Measurements from ENCODE around the gene RGS9. TPM values are rescaled to one million over a fixed set of nuclear protein-coding genes. Genes with fewer than 3 reads are reported as not detected.

The RGS9 gene
- total and polyA plus RNA-seq, 2 of the 13 experiments (the other 11 are each of a cell fraction or from before 2014, with no cell fraction given) = 0.44 to 0.74 TPM

DNA sequence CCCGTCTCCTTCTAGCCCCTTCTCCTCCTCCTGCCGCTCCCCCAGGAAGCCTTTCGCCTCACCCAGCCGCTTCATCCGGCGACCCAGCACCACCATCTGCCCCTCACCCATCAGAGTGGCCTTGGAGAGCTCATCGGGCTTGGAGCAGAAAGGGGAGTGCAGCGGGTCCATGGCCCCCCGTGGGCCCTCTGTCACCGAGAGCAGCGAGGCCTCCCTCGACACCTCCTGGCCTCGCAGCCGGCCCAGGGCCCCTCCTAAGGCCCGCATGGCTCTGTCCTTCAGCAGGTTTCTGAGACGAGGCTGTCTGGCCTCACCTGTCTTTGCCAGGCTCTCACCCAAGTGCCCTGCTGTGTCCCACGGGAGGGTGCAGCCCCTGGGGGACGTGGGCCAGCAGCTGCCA is 87.9 kb downstream of the RGS9 start (continued):
- TF ChIP-seq, protein P1, sequence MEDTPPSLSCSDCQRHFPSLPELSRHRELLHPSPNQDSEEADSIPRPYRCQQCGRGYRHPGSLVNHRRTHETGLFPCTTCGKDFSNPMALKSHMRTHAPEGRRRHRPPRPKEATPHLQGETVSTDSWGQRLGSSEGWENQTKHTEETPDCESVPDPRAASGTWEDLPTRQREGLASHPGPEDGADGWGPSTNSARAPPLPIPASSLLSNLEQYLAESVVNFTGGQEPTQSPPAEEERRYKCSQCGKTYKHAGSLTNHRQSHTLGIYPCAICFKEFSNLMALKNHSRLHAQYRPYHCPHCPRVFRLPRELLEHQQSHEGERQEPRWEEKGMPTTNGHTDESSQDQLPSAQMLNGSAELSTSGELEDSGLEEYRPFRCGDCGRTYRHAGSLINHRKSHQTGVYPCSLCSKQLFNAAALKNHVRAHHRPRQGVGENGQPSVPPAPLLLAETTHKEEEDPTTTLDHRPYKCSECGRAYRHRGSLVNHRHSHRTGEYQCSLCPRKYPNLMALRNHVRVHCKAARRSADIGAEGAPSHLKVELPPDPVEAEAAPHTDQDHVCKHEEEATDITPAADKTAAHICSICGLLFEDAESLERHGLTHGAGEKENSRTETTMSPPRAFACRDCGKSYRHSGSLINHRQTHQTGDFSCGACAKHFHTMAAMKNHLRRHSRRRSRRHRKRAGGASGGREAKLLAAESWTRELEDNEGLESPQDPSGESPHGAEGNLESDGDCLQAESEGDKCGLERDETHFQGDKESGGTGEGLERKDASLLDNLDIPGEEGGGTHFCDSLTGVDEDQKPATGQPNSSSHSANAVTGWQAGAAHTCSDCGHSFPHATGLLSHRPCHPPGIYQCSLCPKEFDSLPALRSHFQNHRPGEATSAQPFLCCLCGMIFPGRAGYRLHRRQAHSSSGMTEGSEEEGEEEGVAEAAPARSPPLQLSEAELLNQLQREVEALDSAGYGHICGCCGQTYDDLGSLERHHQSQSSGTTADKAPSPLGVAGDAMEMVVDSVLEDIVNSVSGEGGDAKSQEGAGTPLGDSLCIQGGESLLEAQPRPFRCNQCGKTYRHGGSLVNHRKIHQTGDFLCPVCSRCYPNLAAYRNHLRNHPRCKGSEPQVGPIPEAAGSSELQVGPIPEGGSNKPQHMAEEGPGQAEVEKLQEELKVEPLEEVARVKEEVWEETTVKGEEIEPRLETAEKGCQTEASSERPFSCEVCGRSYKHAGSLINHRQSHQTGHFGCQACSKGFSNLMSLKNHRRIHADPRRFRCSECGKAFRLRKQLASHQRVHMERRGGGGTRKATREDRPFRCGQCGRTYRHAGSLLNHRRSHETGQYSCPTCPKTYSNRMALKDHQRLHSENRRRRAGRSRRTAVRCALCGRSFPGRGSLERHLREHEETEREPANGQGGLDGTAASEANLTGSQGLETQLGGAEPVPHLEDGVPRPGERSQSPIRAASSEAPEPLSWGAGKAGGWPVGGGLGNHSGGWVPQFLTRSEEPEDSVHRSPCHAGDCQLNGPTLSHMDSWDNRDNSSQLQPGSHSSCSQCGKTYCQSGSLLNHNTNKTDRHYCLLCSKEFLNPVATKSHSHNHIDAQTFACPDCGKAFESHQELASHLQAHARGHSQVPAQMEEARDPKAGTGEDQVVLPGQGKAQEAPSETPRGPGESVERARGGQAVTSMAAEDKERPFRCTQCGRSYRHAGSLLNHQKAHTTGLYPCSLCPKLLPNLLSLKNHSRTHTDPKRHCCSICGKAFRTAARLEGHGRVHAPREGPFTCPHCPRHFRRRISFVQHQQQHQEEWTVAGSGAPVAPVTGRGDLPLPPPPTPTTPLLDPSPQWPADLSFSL (CRISPR knock-in tag; IDR thresholded peaks at IDR 0.05) = no peak
- TF ChIP-seq, protein P2, sequence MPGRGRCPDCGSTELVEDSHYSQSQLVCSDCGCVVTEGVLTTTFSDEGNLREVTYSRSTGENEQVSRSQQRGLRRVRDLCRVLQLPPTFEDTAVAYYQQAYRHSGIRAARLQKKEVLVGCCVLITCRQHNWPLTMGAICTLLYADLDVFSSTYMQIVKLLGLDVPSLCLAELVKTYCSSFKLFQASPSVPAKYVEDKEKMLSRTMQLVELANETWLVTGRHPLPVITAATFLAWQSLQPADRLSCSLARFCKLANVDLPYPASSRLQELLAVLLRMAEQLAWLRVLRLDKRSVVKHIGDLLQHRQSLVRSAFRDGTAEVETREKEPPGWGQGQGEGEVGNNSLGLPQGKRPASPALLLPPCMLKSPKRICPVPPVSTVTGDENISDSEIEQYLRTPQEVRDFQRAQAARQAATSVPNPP (CRISPR knock-in tag; IDR thresholded peaks at IDR 0.05) = no peak
- TF ChIP-seq ATF7-NPFF (CRISPR knock-in tag; IDR thresholded peaks at IDR 0.05; ENCODE audit: low read depth) = no peak
- no peak for TF ChIP-seq ELF3 (CRISPR knock-in tag; IDR thresholded peaks at IDR 0.05)
- TF ChIP-seq, protein P3, sequence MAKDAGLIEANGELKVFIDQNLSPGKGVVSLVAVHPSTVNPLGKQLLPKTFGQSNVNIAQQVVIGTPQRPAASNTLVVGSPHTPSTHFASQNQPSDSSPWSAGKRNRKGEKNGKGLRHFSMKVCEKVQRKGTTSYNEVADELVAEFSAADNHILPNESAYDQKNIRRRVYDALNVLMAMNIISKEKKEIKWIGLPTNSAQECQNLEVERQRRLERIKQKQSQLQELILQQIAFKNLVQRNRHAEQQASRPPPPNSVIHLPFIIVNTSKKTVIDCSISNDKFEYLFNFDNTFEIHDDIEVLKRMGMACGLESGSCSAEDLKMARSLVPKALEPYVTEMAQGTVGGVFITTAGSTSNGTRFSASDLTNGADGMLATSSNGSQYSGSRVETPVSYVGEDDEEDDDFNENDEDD (CRISPR knock-in tag; IDR thresholded peaks at IDR 0.05; ENCODE audit: borderline replicate concordance) = no peak
- TF ChIP-seq TBL1XR1 (IDR thresholded peaks at IDR 0.05; ENCODE audit: borderline replicate concordance, low read length, partially characterized antibody) = no peak
- TF ChIP-seq, protein P4, sequence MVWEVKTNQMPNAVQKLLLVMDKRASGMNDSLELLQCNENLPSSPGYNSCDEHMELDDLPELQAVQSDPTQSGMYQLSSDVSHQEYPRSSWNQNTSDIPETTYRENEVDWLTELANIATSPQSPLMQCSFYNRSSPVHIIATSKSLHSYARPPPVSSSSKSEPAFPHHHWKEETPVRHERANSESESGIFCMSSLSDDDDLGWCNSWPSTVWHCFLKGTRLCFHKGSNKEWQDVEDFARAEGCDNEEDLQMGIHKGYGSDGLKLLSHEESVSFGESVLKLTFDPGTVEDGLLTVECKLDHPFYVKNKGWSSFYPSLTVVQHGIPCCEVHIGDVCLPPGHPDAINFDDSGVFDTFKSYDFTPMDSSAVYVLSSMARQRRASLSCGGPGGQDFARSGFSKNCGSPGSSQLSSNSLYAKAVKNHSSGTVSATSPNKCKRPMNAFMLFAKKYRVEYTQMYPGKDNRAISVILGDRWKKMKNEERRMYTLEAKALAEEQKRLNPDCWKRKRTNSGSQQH (CRISPR knock-in tag; IDR thresholded peaks at IDR 0.05; ENCODE audit: low read depth) = no peak
- TF ChIP-seq FOXK1 (CRISPR knock-in tag; IDR thresholded peaks at IDR 0.05; ENCODE audit: borderline replicate concordance, low read depth) = no peak
- no peak for TF ChIP-seq ZNF660 (CRISPR knock-in tag; IDR thresholded peaks at IDR 0.05; ENCODE audit: borderline replicate concordance, low read depth)
- no peak for TF ChIP-seq KLF11 (CRISPR knock-in tag; IDR thresholded peaks at IDR 0.05)
- TF ChIP-seq, protein P5, sequence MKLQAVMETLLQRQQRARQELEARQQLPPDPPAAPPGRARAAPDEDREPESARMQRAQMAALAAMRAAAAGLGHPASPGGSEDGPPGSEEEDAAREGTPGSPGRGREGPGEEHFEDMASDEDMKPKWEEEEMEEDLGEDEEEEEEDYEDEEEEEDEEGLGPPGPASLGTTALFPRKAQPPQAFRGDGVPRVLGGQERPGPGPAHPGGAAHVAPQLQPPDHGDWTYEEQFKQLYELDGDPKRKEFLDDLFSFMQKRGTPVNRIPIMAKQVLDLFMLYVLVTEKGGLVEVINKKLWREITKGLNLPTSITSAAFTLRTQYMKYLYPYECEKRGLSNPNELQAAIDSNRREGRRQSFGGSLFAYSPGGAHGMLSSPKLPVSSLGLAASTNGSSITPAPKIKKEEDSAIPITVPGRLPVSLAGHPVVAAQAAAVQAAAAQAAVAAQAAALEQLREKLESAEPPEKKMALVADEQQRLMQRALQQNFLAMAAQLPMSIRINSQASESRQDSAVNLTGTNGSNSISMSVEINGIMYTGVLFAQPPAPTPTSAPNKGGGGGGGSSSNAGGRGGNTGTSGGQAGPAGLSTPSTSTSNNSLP (IDR thresholded peaks at IDR 0.05; ENCODE audit: low read depth, low read length) = no peak
- TF ChIP-seq AKAP8 (CRISPR knock-in tag; IDR thresholded peaks at IDR 0.05) = no peak
- TF ChIP-seq, protein P6, sequence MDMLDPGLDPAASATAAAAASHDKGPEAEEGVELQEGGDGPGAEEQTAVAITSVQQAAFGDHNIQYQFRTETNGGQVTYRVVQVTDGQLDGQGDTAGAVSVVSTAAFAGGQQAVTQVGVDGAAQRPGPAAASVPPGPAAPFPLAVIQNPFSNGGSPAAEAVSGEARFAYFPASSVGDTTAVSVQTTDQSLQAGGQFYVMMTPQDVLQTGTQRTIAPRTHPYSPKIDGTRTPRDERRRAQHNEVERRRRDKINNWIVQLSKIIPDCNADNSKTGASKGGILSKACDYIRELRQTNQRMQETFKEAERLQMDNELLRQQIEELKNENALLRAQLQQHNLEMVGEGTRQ (IDR thresholded peaks at IDR 0.05; ENCODE audit: low read depth, low read length) = no peak
- TF ChIP-seq, protein P6 (CRISPR knock-in tag; IDR thresholded peaks at IDR 0.05; ENCODE audit: borderline replicate concordance) = no peak
- no peak for TF ChIP-seq SIX4 (CRISPR knock-in tag; IDR thresholded peaks at IDR 0.05)

Data from HepG2 (cell line).